Umbilical cord (tissue), 2 donors: ENCODE data around the gene CEP128. TPM values are rescaled to one million over a fixed set of nuclear protein-coding genes. Genes with fewer than 3 reads are reported as not detected.

ENCODE experiments used
- DNase-seq: peaks from one replicate; pipeline ENCODE4 v3.0.0-alpha.2; 2015; ENCODE audit warnings: low spot score
- total RNA-seq: library from RNA; depleted of rRNA; stranded (reverse); fragments of >200 nt; gene quantifications from one replicate; pipeline ENCODE4 v1.2.3, GENCODE V29; 2014; ENCODE audit warnings: low replicate concordance; ENCODE audit not compliant: insufficient read depth

The CEP128 gene
- total RNA-seq, 1 donor from 2014 or later: 8.9 TPM

DNA sequence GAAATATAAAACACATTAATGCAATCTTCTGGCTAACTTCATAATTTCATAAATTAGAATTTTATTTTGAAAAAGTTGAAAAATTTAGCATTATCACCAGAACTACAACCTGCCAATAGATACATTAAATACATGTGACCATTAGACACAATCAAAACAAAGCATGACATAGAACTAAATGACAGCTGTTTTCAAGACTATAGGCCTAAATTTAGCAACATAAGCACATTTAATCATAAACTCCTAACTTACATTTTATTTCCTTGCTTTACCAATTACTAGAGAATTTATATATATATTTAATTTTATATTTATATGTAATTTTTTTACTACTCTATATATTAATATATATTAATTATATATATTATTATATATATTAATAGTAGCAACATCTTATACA, 165.4 kb downstream of the CEP128 start:
- no peak for DNase-seq

DNA sequence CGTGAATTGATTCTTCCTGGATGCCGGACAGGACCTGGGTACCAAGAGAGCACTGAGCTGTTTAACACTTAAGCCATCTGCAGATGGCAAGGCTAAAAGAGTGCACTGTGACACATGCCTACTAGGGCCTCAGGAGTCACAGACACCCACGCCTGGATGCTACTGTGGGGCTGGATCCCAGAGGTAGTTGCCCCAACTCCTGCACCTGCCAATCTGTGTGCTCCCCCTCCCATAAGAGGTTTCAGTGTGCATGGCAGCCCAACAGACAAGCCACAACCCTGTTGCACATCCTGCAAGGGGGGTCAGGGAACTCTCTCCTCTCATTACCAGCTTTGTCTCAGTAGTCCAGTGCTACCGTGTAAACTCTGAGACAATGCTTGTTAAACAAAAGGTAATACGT, 169.0 kb downstream of the CEP128 start:
- no peak for DNase-seq

DNA sequence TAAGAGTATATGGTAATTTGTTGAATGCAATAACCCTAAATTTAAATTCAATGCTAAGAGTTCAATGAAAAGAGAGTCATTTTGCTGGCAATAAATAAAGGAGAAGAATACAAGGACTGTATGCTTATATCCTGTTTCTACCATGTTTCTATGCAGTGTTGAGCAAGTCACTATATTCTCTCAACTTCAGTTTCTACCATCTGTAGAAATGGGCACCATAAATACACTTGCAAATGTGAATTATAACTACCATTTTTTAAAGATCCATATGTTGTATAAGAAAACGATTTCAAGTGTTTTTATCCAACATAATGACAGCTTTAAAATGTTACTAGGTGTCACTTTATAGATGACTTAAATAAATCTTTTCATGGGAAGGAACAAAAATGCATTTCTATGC, 170.3 kb downstream of the CEP128 start:
- DNase-seq: no peak

DNA sequence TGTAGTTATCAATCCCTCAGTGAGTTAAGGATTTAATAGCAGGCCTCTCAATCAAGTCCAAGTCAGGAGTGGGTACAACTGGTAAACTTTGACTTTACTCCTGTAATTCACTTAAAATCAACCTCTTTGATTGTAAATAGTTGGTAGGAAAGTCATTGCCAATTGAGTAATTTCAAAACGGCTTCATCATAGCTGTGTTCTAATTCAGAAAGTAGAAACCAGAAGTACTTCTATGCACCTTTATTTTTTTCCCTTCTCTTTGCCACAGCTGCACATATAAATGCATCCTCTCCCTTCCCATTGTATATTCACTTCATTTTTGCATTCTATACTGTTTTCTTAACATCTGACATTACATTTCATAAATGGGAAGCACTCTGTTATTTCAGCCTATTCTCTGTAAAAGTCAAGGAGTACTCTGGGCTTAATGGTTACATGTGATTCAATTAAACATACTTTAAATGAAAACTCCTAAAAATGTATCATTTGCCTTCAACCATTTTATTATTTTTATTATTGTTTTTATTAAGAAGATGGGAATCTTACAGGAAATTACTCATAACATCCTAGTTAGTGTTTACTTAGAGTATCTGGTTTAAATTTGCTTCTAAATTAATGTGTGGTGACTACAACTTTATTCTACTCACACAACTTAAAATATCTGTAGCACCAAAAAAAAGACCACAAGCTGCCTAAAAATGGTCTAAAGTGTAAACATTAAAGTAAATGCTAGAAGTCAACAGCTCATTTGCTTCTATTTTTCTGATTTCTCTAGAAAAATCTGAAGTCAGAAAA, 171.2 kb downstream of the CEP128 start:
- DNase-seq: no peak

DNA sequence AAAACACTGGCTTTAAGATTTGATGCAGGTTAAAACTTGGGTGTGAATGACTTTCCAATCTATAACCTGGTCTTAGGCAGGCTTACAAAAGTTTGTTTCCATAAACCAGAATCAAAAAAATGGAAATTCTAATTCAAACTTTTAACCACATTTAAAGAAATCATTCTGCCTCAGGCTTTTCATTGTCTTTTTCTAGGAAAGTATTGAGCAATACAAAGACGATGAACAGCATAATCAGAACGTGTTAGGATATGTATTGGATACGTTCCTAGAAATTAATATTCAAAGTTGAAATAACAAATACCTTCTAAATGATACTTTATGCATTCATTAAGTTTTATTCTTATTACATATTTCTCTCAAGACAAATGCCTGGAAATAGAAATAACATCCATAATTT, 172.9 kb downstream of the CEP128 start:
- no peak for DNase-seq

DNA sequence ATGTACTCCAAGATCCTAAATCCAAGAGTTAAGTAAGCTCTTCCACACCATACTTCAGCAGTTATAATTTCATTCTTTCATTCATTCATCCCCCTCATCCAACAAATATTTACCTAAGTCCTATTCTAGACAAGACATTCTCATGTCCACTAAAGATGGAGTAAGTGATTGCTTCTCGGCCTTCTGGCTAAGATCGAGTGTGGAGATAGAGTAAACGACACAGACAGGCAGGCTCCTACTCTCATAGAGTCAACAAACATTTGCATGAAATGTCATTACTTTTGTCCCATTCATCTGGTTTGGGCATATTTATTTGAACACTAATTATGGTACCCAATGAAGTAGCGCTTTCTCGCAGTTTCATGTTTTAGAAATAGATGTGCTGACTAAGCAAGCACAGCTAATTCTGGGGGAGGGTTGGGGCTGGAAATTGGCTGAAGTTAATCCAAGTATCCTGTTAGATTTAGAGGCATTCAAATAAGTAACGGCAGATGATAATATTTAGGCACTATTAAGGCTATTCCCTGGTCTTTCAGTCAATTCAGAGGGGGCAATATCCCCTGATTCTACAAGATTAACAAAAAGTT, 176.5 kb downstream of the CEP128 start:
- DNase-seq: no peak

DNA sequence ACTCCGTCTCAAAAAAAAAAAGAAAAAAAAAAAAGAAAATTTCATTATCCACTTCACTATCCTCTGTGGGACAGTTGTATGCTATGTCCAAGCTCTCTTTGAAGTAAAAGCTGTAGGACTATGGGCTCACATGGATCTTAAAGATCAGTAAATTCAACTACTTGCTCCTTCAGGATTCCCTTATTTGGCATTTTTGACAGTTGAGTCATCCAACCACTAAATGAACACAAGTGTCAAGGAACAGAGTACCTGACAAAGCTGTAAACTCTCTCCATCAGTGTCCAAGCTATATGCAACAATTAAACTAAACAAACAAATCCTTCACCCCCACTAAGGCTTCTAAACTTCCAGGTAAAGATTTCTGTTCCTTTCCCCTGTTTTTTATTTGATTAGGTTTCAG, 177.0 kb downstream of the CEP128 start:
- DNase-seq: no peak

DNA sequence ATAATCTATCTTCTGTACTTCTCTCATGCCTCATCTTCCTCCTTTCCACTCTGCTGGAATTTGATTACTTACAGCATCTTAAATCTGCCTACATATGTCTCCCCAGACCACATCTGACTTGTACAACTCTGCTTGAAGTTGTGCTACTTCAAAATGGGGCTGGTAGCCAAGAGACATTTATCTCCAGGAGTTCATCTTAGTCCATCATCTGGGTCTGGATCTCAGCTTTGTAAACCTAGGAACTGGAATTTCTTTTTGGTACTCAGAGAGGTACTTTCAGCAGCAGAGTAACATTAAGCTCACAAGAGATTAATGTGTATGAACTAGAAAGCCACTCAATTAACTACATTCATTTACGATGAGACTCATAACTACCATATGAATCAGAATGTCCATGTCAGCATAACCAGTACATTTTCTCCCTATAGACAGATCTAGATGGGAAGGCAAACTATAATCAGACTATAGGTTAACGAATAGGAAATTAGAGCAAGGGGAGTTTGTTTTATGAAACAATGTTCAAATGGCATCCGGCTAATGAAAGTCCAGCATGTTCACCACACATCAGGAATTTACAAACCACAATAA, 178.8 kb downstream of the CEP128 start:
- DNase-seq: no peak

DNA sequence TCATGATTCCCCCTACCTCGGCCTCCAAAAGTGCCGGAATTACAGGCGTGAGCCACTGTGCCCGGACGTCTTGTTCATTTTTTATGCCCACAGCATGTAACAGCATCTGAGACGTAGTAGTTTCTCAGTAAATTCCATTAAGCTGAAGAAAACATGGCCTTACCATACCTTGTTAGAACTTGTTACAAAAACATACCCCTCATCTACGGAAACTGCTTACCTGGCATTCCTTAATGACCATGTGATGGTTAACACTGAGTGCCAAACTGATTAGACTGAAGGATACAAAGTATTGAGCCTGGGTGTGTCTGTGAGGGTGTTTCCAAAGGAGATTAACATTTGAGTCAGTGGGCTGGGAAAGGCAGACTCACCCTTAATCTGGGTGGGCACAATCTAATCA, 186.8 kb downstream of the CEP128 start:
- no peak for DNase-seq

DNA sequence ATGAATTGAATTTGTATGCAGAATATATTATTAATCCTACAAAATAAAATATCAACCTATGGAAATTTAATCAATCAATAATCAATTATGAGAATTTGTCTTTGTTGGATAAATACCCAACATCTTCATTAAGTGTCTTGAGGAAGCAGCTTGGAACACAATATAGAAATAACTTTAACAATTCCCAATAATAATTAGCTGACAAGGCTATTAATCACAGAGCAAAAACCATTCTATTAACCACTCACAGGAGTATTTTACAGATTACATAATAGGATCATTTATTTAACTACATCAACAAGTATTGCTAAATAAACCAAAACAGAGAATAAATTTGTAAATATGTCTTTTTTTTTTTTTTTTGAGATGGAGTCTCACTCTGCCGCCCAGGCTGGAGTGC, 190.3 kb downstream of the CEP128 start:
- no peak for DNase-seq

DNA sequence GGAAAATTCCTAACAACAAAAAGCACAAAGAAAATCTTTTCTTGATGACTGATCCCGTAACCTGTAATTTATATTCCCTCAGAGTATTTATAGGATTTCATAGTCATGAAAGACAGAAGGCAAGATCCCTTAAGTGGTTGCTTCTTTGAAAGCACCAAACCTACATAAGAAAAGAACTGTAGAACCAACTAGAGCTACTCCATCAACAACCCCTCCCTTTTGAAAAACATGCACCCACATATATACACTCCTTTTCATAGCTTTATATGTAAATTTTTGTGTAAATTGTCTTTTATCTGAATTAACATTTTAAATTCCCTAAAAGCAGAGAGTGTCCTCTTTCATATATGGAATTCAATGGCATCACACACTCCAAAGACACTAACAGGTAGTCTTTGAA, 215.3 kb downstream of the CEP128 start:
- no peak for DNase-seq

DNA sequence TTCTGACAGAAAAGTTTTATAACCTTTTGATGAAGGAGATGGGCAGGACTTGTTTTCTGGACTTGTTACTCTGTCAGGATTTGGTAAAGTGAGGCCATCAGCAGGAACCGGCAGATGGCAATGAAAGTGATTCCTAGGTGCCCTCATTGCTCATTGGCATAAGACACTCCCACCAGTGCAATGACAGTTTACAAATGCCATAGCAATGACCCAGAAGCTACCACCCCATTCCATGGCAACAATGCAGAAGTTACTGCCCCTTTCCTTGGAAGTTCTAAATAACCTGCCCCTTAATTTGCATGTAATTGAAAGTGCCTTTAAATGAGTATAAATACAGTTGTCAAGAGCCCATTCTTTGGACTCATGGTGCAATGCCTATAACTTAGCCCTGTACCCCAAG, 222.6 kb downstream of the CEP128 start:
- DNase-seq: no peak

DNA sequence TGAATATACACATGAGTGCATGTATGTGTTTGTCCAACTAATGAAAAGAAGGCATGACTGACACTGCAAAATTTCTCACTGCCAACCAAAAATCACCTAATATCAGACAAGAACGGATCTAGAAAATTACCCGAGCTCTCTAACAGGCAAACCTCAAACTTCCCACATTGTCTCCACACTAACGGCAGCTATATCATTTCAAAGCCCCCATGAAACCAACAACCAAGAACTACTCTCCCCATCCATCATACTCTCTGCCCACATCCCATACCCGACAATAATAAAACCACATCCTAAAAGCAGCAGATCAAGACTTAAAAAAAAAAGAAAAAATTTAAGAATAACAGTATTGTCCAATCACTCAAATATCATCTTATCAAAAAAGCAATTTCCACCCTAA, 227.1 kb downstream of the CEP128 start:
- no peak for DNase-seq

DNA sequence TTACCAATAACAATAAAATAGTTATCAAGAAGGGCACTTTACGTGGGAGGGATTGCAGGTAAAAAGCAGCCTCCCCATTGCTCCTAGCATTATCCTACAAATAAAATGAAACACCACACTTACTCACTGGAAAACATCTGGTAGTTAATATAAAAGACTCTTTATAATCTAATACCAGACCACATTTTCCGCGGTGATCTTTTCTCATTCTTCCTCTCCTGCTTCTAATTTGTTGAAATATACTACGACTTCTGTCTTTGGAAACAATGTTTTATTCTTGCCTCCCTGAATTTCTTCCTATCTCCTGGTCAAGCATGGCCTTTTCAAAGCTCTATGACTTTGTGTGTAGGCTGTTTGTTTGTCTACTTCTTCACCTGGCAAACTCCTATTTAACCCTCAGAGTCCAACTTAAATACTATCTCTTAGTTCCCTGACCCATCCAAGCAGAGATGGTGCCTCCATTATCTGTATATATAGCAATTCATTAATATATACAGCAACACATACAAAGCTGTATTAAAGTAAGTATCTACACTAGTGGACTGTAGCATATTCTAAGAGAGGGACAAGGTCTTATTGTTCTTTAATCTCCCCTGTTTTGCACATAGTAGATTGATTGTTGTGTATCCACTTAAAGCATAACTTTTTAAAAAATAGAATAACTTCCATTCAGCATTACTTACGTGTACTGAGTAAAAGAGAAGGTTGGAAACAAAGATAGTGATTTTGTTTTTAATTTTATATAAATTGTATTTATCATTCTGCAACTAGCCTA, 228.3 kb downstream of the CEP128 start:
- DNase-seq: no peak

DNA sequence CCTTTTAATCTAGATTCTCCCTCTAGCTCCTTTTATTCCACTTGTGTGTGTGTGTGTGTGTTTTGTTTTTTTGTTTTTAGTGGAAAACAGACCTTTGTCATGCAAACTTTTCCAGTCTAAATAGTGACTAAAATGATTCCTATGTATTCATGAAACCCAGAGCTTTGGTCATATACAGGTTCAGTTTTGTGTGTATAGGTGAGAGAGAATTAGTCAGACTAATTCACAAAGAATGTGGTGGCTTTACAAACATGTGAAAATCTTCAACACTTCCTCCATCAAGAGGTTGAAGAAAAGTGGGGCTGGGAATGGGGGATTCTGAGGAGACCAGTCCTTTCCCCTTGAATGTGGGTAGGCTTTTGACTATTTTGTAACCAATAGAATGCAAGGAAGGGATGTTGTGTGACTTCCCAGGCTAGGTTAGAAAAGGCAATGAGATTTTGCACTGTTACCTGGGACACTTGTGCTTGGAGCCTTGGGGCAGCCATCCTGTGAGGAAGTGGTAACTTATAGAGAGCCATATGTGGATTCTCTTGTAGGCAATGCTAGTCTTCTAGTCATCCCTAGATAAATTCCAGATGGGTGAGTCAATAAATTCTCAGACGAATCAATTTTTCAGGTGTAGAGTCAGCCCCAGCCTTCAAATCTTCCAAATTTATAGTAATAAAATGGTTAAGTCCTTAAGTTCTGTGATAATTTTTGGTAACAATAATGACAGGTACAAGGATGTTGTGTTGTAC, 236.1 kb downstream of the CEP128 start:
- DNase-seq: no peak

DNA sequence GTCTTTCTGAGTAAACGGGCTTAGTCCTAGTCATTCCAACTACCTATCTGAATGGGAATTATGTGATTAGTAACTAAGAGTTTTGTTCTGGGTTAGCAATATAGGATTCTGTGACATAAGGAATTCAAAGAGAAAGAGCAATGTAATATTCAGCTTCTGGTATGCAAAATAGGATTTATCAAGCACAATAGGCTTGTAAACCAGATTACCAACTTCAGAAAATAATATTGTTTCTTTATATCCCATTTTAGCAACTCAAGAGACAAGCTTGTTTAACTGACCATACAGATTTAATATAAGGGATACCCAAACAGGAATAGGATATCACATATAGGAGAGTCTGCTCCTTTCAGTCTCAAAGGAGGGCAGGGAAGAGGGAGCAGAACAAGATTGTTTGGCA, 240.9 kb downstream of the CEP128 start:
- no peak for DNase-seq

DNA sequence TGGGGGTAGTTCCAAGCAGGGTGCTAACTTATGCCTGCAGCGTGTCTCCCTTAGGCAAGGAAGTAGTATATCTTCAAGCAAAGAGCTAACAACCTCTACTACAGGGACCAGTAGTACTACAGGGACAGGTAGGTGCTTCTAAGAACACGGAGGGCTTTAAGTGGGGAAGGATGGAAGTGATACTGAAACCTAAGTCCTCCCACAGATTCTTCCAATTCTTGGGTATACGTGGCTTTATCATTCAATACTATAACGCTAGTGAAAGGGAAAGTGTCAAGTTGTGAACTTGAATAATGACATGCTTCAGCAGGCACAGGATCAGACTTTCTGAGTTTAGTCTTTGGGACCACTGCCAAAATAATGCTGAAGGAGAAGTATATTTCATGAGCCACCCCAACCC, 241.7 kb downstream of the CEP128 start:
- no peak for DNase-seq

DNA sequence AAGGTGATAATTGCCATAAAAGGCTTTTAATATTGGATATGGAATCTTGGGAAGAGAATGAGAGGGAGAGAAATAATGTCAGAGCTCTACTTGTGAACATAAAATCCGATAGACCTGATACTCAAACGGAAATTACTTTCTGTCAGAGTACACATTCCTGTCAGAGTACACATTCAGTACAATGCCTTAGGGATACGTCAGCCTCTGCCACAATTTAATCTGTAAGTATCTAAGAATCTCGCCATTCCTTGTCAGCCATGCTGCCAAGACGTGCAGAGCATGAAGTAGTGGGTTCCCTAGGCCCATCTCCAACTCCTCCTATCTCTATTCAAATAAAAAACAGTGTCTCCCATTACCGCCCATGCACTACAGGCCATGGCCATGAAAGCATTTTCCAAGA, 242.6 kb downstream of the CEP128 start:
- DNase-seq: no peak

DNA sequence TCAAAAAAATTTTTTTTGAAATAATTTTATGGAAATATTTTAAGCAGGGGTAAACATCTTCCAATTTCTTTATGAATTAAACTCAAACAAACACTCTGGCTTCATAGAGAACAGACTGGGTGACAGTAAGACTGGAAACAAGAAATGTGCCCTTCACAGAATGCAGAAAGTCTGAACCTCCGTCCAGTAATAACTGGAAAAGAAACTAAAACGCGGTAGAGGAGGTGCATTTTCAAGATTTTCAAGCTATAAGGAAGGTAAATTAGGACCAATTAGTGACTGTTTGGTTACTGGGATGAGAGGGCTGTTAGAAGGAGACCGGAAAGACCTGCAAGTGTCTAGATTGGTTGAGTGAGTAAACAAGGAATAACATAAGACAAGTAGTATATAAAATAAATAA, 245.7 kb downstream of the CEP128 start:
- DNase-seq: no peak

DNA sequence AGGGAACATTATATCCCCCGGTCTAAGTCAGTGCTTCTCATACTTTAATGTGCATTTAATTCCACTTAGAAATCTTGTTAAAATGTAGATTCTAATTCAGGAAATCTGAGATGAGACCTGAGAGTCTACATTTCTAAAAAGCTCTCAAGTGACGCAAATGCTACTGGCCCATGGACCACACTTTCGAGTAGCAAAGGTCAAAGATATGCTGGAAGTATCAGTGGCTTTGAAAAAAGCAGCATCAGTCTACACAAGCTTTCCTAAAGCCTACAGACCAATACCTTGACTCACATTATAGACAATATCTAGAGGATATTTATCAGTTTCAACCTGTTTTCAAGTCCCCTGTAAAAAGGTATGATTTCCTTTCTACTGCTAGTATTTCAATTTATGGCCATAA, 248.6 kb downstream of the CEP128 start:
- no peak for DNase-seq

DNA sequence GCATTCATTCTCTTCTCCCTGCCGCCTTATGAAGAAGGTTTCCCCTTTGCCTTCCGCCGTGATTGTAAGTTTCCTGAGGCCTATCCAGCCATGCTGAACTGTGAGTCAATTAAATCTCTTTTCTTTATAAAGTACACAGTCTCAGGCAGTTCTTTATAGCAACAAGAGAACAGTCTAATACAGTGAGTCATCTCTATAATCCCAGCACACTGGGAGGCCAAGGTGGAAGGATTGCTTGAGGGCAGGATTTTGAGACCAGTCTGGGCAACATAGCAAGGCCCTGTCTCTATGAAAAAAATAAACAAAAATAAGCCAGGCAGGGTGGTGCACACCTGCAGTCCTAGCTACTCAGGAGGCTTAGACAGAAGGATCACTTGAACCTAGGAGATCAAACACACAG, 259.9 kb downstream of the CEP128 start:
- DNase-seq: no peak

DNA sequence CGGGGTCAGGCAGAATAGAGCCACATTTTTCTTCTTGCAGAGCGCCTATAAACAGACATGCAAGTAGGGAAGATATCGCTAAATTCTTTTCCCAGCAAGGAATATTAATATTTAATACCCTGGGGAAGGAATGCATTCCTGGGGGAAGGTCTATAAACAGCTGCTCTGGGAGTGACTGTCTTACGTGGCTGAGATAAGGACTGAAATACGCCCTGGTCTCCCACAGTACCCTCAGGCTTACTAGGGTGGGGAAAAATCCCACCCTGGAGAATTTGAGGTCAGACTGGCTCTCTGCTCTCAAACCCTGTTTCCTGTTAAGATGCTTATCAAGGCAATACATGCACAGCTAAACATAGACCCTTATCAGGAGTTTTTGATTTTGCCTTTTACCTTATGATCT, 262.3 kb downstream of the CEP128 start:
- DNase-seq: no peak
